SU-DHL-6 (cell line): Measurements from ENCODE around the gene STK36.

Experiments used
- CTCF ChIP-seq: fragments of 200-600 bp; sonication (generic); IDR thresholded peaks from one replicate; pipeline ENCODE4 v1.5.1; 2017; ENCODE audit warnings: antibody characterized with exemption, mild to moderate bottlenecking, low read length, moderate library complexity; ENCODE audit not compliant: insufficient read depth, poor library complexity, severe bottlenecking
- EZH2phosphoT487 ChIP-seq: fragments of 200-600 bp; sonication (generic), shearing (Covaris generic); conservative IDR thresholded peaks from 2 replicates; pipeline ENCODE4 v1.6.1; 2018; ENCODE audit warnings: mild to moderate bottlenecking, antibody characterized with exemption, low read length, moderate library complexity, mixed read lengths

DNA sequence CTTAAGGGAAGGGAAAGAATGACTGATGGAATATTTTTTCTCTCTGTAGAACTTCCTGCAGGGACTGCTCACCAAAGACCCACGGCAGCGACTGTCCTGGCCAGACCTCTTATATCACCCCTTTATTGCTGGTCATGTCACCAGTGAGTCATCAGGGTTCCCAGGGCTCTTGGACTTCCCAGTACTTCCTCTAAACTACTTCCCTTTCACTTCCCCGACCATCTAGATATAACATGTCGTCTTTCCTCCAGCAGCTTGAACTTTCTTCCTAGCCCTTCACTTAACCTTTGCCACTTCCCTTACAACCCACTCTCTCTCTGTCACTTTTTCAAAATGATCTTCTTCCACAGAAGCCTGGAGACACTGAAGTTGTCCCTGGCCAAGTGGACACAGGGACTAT is 7.2 kb downstream of the STK36 start:
- TF ChIP-seq CTCF = no peak
- no peak for TF ChIP-seq EZH2phosphoT487
